HEK293 (cell line): ENCODE results near the gene RBMS1.

Source experiments
- CTCF ChIA-PET: fragments of 350-600 bp; formaldehyde crosslinking; extraction: SDS; loops from one replicate; lab custom pipeline; 2021; ENCODE audit warnings: antibody characterized with exemption; lab: Yijun Ruan, JAX
- POLR2A ChIA-PET: fragments of 300-600 bp; formaldehyde crosslinking; extraction: SDS; loops from one replicate; lab custom pipeline; 2020; ENCODE audit warnings: antibody characterized with exemption, inconsistent platforms; lab: Yijun Ruan, JAX
- H3K27ac ChIP-seq: fragments of 200-500 bp; sonication (Bioruptor generic); 2 replicates; pipeline ENCODE4 v1.5.1; 2014; ENCODE audit warnings: low read depth, low read length, control low read depth, inconsistent platforms; ENCODE audit errors: extremely low read depth
- H3K36me3 ChIP-seq, 2 experiments: fragments of 200-500 bp in 1 of 2; sonication (Bioruptor generic) in 1 of 2; 1 replicate in 1 of 2; 2 replicates in 1 of 2; pipeline ENCODE4 v1.5.1; 2014 to 2017; ENCODE audit warnings: inconsistent platforms in 2 of 2, low read length in 2 of 2; ENCODE audit not compliant: control insufficient read depth in 2 of 2, insufficient read depth in 1 of 2
- H3K4me1 ChIP-seq: fragments of 200-500 bp; sonication (Bioruptor generic); 2 replicates; pipeline ENCODE4 v1.5.1; 2014; ENCODE audit warnings: mild to moderate bottlenecking, low read length, inconsistent platforms; ENCODE audit not compliant: control insufficient read depth, insufficient read depth
- H3K4me3 ChIP-seq: 2 replicates; pipeline ENCODE4 v1.5.1; 2011; ENCODE audit warnings: low read depth, mild to moderate bottlenecking, control low read depth, low read length, moderate library complexity
- H3K9me3 ChIP-seq: fragments of 200-500 bp; sonication (Bioruptor generic); 2 replicates; pipeline ENCODE4 v1.5.1; 2014; ENCODE audit warnings: low read depth, low read length, inconsistent platforms; ENCODE audit not compliant: control insufficient read depth, insufficient read depth
- BCL11A ChIP-seq: fragments of 450-650 bp; formaldehyde crosslinking; IDR thresholded peaks from 2 replicates; pipeline ENCODE4 v1.5.1; 2016; ENCODE audit warnings: low read depth, missing biosample characterization, missing genetic modification characterization
- BCL11B ChIP-seq: fragments of 450-650 bp; formaldehyde crosslinking; IDR thresholded peaks from 2 replicates; pipeline ENCODE4 v1.5.1; 2016; ENCODE audit warnings: low read depth, missing biosample characterization, missing genetic modification characterization
- BCL6B ChIP-seq: fragments of 450-650 bp; formaldehyde crosslinking; IDR thresholded peaks from 2 replicates; pipeline ENCODE4 v1.5.1; 2017; ENCODE audit warnings: missing biosample characterization, missing genetic modification characterization
- GLI4 ChIP-seq: fragments of 450-650 bp; formaldehyde crosslinking; IDR thresholded peaks from 2 replicates; pipeline ENCODE4 v1.5.1; 2016; ENCODE audit warnings: missing biosample characterization, missing genetic modification characterization
- KLF10 ChIP-seq: fragments of 450-650 bp; IDR thresholded peaks from 2 replicates; pipeline ENCODE4 v1.5.1; 2018; ENCODE audit warnings: missing biosample characterization, mild to moderate bottlenecking, missing genetic modification characterization
- MZF1 ChIP-seq: fragments of 450-650 bp; formaldehyde crosslinking; IDR thresholded peaks from 2 replicates; pipeline ENCODE4 v1.5.1; 2017; ENCODE audit warnings: missing biosample characterization, missing genetic modification characterization, borderline replicate concordance
- SP3 ChIP-seq: fragments of 450-650 bp; formaldehyde crosslinking; IDR thresholded peaks from 2 replicates; pipeline ENCODE4 v1.5.1; 2016; ENCODE audit warnings: missing biosample characterization, missing genetic modification characterization
- WT1 ChIP-seq: fragments of 450-650 bp; formaldehyde crosslinking; IDR thresholded peaks from 2 replicates; pipeline ENCODE4 v1.5.1; 2016; ENCODE audit warnings: missing biosample characterization, missing genetic modification characterization
- ZFHX2 ChIP-seq: fragments of 450-650 bp; formaldehyde crosslinking; conservative IDR thresholded peaks from 2 replicates; pipeline ENCODE4 v1.5.1; 2016; ENCODE audit warnings: missing biosample characterization, missing genetic modification characterization
- ZIC2 ChIP-seq: fragments of 450-650 bp; formaldehyde crosslinking; IDR thresholded peaks from 2 replicates; pipeline ENCODE4 v1.5.1; 2016; ENCODE audit warnings: missing biosample characterization, missing genetic modification characterization
- ZNF132 ChIP-seq: fragments of 450-650 bp; formaldehyde crosslinking; IDR thresholded peaks from 2 replicates; pipeline ENCODE4 v1.5.1; 2017; ENCODE audit warnings: missing biosample characterization, missing genetic modification characterization, borderline replicate concordance
- ZNF184 ChIP-seq: fragments of 450-650 bp; IDR thresholded peaks from 2 replicates; pipeline ENCODE4 v1.5.1; 2018; ENCODE audit warnings: missing biosample characterization, mild to moderate bottlenecking, missing genetic modification characterization
- ZNF24 ChIP-seq: fragments of 450-650 bp; formaldehyde crosslinking; IDR thresholded peaks from 2 replicates; pipeline ENCODE4 v1.5.1; 2016; ENCODE audit warnings: missing biosample characterization, missing genetic modification characterization
- ZNF37A ChIP-seq: fragments of 450-650 bp; IDR thresholded peaks from 2 replicates; pipeline ENCODE4 v1.5.1; 2018; ENCODE audit warnings: missing biosample characterization, missing genetic modification characterization
- ZNF48 ChIP-seq: fragments of 450-650 bp; formaldehyde crosslinking; IDR thresholded peaks from 2 replicates; pipeline ENCODE4 v1.5.1; 2016; ENCODE audit warnings: missing biosample characterization, missing genetic modification characterization
- ZNF624 ChIP-seq: fragments of 450-650 bp; formaldehyde crosslinking; IDR thresholded peaks from 2 replicates; pipeline ENCODE4 v1.5.1; 2017; ENCODE audit warnings: missing biosample characterization, missing genetic modification characterization
- ZNF692 ChIP-seq: fragments of 450-650 bp; formaldehyde crosslinking; IDR thresholded peaks from 2 replicates; pipeline ENCODE4 v1.5.1; 2016; ENCODE audit warnings: missing biosample characterization, missing genetic modification characterization
- ZNF747 ChIP-seq: fragments of 450-650 bp; formaldehyde crosslinking; IDR thresholded peaks from 2 replicates; pipeline ENCODE4 v1.5.1; 2016; ENCODE audit warnings: missing biosample characterization, missing genetic modification characterization
- ZNF777 ChIP-seq: fragments of 450-650 bp; formaldehyde crosslinking; IDR thresholded peaks from 2 replicates; pipeline ENCODE4 v1.5.1; 2017; ENCODE audit warnings: missing biosample characterization, missing genetic modification characterization, borderline replicate concordance
- TF ChIP-seq, protein P1 (sequence below): fragments of 450-650 bp; formaldehyde crosslinking; IDR thresholded peaks from 2 replicates; pipeline ENCODE4 v1.5.1; 2016; ENCODE audit warnings: missing biosample characterization, missing genetic modification characterization
- TF ChIP-seq, protein P2 (sequence below): fragments of 450-650 bp; formaldehyde crosslinking; IDR thresholded peaks from 2 replicates; pipeline ENCODE4 v1.5.1; 2016; ENCODE audit warnings: missing biosample characterization, missing genetic modification characterization
- TF ChIP-seq, protein P3 (sequence below): fragments of 450-650 bp; formaldehyde crosslinking; IDR thresholded peaks from 2 replicates; pipeline ENCODE4 v1.5.1; 2016; ENCODE audit warnings: missing biosample characterization, missing genetic modification characterization

The RBMS1 gene

DNA sequence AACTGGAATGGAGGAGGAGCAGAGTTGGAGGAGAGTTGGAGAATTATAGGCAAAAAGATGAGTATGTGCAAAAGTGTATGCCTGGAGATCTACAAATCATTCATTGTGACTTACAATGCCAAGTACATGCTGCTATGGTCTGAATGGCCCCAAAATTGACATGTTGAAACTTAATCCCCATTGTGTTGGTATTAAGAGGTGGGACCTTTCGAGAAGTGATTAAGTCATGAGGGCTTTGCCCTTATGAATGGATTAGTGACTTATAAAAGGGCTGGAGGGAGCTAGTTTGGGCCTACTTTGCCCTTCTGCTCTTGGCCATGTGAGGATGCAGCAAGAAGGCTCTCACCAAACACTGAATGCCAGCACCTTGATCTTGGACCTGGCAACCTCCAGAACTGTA is 6.3 kb upstream of the RBMS1 start:
- POLR2A ChIA-PET, result no interaction called here

GRCh38 chr2:160498137-160498536 is 4.5 kb upstream of the RBMS1 start:
- TF ChIP-seq ZIC2 (tag by site-specific recombination) (no peak), GLI4 (tag by site-specific recombination) (no peak), BCL6B (tag by site-specific recombination) (no peak), MZF1 (tag by site-specific recombination) (no peak), ZNF184 (no peak)
- TF ChIP-seq, protein P1, sequence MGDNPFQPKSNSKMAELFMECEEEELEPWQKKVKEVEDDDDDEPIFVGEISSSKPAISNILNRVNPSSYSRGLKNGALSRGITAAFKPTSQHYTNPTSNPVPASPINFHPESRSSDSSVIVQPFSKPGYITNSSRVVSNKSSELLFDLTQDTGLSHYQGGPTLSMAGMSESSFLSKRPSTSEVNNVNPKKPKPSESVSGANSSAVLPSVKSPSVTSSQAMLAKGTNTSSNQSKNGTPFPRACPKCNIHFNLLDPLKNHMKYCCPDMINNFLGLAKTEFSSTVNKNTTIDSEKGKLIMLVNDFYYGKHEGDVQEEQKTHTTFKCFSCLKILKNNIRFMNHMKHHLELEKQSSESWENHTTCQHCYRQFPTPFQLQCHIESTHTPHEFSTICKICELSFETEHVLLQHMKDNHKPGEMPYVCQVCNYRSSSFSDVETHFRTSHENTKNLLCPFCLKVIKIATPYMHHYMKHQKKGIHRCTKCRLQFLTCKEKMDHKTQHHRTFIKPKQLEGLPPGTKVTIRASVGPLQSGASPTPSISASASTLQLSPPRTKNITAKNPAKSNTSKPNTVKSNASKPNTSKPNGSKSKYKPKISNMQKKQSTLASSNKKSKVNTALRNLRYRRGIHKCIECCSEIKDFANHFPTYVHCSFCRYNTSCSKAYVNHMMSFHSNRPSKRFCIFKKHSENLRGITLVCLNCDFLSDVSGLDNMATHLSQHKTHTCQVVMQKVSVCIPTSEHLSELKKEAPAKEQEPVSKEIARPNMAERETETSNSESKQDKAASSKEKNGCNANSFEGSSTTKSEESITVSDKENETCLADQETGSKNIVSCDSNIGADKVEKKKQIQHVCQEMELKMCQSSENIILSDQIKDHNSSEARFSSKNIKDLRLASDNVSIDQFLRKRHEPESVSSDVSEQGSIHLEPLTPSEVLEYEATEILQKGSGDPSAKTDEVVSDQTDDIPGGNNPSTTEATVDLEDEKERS (tag by site-specific recombination), result no peak
- TF ChIP-seq, all 188 proteins: peak for 0
- CTCF ChIA-PET, result interaction anchor here (0.6 kb wide), 1 partner anchor 8 kb away, joined by 3 read pairs; no protein-coding TSS in a partner anchor
- POLR2A ChIA-PET, result interaction anchor here (0.6 kb wide), 1 partner anchor 24 kb away, joined by 3 read pairs; no protein-coding TSS in a partner anchor

More for the DNA sequence above, 6.3 kb upstream of the RBMS1 start:
- H3K4me3 ChIP-seq, result no peak overlapping the region
- TF ChIP-seq BCL11A, result no peak
- no peak for TF ChIP-seq ZFHX2 (tag by site-specific recombination)
- TF ChIP-seq ZNF37A (tag by site-specific recombination), result no peak
- TF ChIP-seq ZNF747, result no peak
- no peak for TF ChIP-seq BCL11B (tag by site-specific recombination)
- no peak for TF ChIP-seq SP3
- TF ChIP-seq ZNF24 (tag by site-specific recombination), result no peak
- TF ChIP-seq ZNF48 (tag by site-specific recombination), result no peak
- no peak for TF ChIP-seq KLF10 (tag by site-specific recombination)
- no peaks in the 10 kb centered on the region for H3K4me1 ChIP-seq
- no peaks in the 10 kb centered on the region for H3K9me3 ChIP-seq
- no peaks in the 10 kb centered on the region for H3K36me3 ChIP-seq
- H3K27ac ChIP-seq, result no peak overlapping the region
- CTCF ChIA-PET, result no interaction called here

GRCh38 chr2:160494201-160494644 is 616 bp upstream of the RBMS1 start:
- CTCF ChIA-PET, result no interaction called here
- peaks cover 6% of the 10 kb centered on the region for H3K4me1 ChIP-seq
- POLR2A ChIA-PET, result no interaction called here
- H3K9me3 ChIP-seq, result no peaks in the 10 kb centered on the region
- H3K36me3 ChIP-seq, result no peaks in the 10 kb centered on the region
- peak overlapping the region; percentile 48; the same call in 1 of the 2 replicates for H3K27ac ChIP-seq
- peak overlapping the region; percentile 95 for H3K4me3 ChIP-seq
- TF ChIP-seq ZNF692 (tag by site-specific recombination) (no peak), ZNF132 (tag by site-specific recombination) (no peak), ZNF624 (tag by site-specific recombination) (no peak), WT1 (tag by site-specific recombination) (0 out of 2 replicates have a peak, but pooled peaks have one; percentile 34), ZNF777 (tag by site-specific recombination) (peak; percentile 50; the same call in 1 of the 2 replicates)
- TF ChIP-seq, protein P2, sequence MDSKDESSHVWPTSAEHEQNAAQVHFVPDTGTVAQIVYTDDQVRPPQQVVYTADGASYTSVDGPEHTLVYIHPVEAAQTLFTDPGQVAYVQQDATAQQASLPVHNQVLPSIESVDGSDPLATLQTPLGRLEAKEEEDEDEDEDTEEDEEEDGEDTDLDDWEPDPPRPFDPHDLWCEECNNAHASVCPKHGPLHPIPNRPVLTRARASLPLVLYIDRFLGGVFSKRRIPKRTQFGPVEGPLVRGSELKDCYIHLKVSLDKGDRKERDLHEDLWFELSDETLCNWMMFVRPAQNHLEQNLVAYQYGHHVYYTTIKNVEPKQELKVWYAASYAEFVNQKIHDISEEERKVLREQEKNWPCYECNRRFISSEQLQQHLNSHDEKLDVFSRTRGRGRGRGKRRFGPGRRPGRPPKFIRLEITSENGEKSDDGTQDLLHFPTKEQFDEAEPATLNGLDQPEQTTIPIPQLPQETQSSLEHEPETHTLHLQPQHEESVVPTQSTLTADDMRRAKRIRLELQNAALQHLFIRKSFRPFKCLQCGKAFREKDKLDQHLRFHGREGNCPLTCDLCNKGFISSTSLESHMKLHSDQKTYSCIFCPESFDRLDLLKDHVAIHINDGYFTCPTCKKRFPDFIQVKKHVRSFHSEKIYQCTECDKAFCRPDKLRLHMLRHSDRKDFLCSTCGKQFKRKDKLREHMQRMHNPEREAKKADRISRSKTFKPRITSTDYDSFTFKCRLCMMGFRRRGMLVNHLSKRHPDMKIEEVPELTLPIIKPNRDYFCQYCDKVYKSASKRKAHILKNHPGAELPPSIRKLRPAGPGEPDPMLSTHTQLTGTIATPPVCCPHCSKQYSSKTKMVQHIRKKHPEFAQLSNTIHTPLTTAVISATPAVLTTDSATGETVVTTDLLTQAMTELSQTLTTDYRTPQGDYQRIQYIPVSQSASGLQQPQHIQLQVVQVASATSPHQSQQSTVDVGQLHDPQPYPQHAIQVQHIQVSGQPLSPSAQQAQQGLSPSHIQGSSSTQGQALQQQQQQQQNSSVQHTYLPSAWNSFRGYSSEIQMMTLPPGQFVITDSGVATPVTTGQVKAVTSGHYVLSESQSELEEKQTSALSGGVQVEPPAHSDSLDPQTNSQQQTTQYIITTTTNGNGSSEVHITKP, result peak; percentile 67
- TF ChIP-seq, protein P3, sequence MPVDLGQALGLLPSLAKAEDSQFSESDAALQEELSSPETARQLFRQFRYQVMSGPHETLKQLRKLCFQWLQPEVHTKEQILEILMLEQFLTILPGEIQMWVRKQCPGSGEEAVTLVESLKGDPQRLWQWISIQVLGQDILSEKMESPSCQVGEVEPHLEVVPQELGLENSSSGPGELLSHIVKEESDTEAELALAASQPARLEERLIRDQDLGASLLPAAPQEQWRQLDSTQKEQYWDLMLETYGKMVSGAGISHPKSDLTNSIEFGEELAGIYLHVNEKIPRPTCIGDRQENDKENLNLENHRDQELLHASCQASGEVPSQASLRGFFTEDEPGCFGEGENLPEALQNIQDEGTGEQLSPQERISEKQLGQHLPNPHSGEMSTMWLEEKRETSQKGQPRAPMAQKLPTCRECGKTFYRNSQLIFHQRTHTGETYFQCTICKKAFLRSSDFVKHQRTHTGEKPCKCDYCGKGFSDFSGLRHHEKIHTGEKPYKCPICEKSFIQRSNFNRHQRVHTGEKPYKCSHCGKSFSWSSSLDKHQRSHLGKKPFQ (tag by site-specific recombination), result no peak

More at GRCh38 chr2:160498137-160498536, 4.5 kb upstream of the RBMS1 start:
- Histone ChIP-seq H3K9me3 (no peaks in the 10 kb centered on the region), H3K4me1 (no peaks in the 10 kb centered on the region), H3K27ac (no peak overlapping the region), H3K36me3 (no peaks in the 10 kb centered on the region), H3K4me3 (no peak overlapping the region)
